Hypothalamus (tissue), 51 donors: Measurements from ENCODE around the gene DPF1.

Source experiments
- DNase-seq, 51 donors: peaks; one replicate each; lab custom pipeline; 2025; lab: John Stamatoyannopoulos, UW

The DPF1 gene

GRCh38 chr19:38223119-38223523 lies 901 bp downstream of the DPF1 start:
- DNase-seq: no peak

GRCh38 chr19:38221919-38222830 lies 1.8 kb downstream of the DPF1 start:
- no peak for DNase-seq

- DNase-seq: no peak
Measured at GRCh38 chr19:38221421-38221820, 2.6 kb downstream of the DPF1 start.

- DNase-seq: no peak
Measured at GRCh38 chr19:38219221-38219620, 4.8 kb downstream of the DPF1 start.

GRCh38 chr19:38218204-38218603 lies 5.8 kb downstream of the DPF1 start:
- DNase-seq: no peak

GRCh38 chr19:38216785-38217641 lies 7.0 kb downstream of the DPF1 start:
- peak in 11 of 51 donors; percentile 9 to 47 (median 26) for DNase-seq

- DNase-seq: peak in 33 of 51 donors; percentile 5 to 85 (median 53)
Measured at GRCh38 chr19:38213911-38214625, 10.0 kb downstream of the DPF1 start.

- no peak for DNase-seq
Measured at GRCh38 chr19:38213469-38213868, 10.6 kb downstream of the DPF1 start.

GRCh38 chr19:38211766-38212165 lies 12.3 kb downstream of the DPF1 start:
- no peak for DNase-seq

GRCh38 chr19:38211151-38211591 lies 12.9 kb downstream of the DPF1 start:
- DNase-seq: peak in 11 of 51 donors; percentile 5 to 59 (median 39)

- DNase-seq: peak in 49 of 51 donors; percentile 16 to 91 (median 69)
Measured at GRCh38 chr19:38210458-38210987, 13.5 kb downstream of the DPF1 start.

- DNase-seq: peak; percentile 25 to 91 (median 67)
Measured at GRCh38 chr19:38209671-38210457, 14.2 kb downstream of the DPF1 start.

- DNase-seq: peak in 1 of 51 donors; percentile 1
Measured at GRCh38 chr19:38209152-38209551, 14.9 kb downstream of the DPF1 start.

- DNase-seq: no peak
Measured at GRCh38 chr19:38208571-38208970, 15.5 kb downstream of the DPF1 start.

- DNase-seq: no peak
Measured at GRCh38 chr19:38207543-38207942, 16.5 kb downstream of the DPF1 start.

- no peak for DNase-seq
Measured at GRCh38 chr19:38206928-38207327, 17.1 kb downstream of the DPF1 start.

- DNase-seq: no peak
Measured at GRCh38 chr19:38206006-38206745, 17.8 kb downstream of the DPF1 start.

- no peak for DNase-seq
Measured at GRCh38 chr19:38204728-38205127, 19.3 kb downstream of the DPF1 start.

- no peak for DNase-seq
Measured at GRCh38 chr19:38204096-38204495, 19.9 kb downstream of the DPF1 start.
